Limb (tissue), 2 donors: ENCODE results near the gene SHISAL1.
A peak's percentile ranks its signal among the peaks of the same experiment; 100 is the strongest.
"Not testable (repeated sequence)": the region's sequence is repeated elsewhere in the genome, so short reads cannot be mapped to it uniquely, and the experiment has no call there.

ENCODE experiments used
- DNase-seq, 2 donors: peaks; one replicate each; pipeline ENCODE4 v3.0.0-alpha.2; 2016; ENCODE audit errors: extremely low spot score in 2 of 2

Gene SHISAL1

DNA sequence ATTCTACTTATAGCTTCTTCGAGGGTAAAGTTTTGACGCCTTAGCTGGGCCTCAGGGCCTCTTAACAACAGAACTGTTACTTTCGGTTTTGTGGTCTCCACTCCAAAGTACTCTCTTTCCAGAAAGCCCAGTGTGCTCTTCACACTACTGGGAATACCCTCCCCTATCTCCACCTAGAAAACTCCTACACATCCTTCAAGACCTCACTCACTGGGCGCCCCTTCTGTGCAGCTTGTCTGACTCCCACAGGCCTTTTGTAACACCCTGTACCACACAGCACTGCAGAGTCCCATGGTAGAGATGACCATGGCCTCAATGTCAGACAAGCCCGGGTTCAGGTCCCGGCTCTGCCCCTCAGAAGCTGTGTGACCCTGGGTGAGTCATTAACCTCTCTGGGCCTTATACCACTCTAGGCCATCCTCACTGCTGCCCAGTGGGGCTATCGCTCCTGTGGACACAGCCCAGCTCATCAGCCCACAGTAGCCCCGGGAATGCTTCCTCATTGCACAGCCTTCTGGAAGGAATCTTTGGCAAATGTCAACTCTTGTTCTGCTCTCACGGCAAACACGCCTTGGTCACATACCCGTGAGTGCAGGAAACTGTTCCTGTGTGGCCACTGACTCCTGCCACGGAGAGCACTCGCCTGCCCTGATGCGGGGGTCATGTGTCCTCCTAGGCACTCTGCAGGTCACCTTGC is 51.4 kb downstream of the SHISAL1 start:
- peak in 1 of 2 donors; percentile 18 for DNase-seq

DNA sequence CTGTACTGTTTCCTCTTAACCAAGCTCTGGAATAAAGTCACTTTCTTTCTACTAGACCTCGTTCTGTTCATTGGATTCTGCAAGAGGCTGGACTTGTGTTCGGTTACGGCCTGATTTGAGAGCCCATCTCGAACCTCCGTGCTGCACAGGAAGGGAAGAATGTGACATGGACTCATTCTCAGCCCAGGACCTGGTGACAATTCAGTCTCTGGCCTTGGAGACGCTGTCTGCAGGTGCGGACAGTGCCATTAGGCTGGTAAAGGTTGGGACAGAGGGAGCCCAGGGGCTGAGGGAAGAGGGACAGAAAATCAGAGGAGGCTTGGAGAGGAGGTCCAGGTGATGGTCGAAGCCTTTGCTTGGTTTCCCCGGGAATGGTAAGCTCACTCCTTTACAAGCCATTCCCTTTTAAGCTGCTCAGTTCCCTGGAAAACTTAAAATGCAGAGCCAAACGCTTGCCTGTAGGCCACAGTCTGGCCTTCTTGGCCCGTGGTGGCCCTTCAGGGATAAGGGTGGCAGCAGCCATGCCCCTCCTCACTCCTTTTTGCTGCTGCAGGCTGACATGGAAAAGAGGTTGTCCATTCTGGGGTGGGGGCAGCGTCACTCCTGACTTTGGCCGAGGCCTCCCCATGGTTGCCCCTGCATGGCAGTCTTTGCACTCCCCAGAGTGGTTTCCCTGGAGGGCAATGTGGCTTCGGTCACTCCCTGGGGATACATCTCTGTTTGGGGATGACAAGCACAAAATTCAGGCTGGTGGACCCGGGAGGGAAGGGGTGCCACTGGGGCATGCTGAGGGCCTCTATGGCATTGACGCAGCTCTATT is 52.3 kb downstream of the SHISAL1 start:
- peak in 1 of 2 donors; percentile 14 for DNase-seq

DNA sequence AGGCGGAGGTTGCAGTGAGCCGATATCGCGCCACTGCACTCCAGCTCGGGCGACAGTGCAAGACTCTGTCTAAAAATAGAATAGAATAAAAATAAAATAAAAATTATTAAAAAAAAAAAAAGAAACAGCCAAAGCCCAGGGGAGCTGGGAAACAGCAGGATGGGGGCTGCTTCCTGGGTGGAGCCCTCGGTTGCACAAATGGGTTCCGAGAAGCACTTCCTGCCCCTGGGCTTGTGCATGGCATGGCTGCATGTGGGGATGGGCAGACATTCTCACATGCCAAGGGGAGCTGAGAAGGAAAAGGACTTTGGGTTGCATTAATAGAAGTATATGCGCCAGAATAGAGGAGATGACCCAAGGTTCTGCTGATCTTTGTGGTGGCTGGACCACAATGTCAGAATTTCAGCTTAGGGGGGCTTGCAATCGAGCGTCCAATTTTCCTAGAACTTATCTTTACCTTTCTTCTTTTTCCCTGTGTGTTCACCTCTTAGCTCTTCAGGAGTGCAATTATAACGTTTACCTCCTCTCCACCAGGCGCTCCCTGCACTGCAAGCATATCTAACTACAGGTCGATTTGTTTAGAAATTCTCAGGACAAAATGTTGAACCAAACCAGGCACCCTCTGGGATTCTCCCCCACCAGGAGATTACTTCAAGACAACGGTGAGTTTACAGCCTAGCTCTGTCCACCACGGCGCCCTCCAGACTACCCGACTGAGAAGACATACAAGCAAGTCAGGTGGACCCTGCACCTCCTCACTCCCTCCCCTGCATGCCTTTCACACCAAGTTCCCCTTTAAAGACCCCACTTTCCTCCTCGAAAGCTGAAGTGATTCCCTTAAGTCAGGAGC is 53.2 kb downstream of the SHISAL1 start:
- no peak for DNase-seq

DNA sequence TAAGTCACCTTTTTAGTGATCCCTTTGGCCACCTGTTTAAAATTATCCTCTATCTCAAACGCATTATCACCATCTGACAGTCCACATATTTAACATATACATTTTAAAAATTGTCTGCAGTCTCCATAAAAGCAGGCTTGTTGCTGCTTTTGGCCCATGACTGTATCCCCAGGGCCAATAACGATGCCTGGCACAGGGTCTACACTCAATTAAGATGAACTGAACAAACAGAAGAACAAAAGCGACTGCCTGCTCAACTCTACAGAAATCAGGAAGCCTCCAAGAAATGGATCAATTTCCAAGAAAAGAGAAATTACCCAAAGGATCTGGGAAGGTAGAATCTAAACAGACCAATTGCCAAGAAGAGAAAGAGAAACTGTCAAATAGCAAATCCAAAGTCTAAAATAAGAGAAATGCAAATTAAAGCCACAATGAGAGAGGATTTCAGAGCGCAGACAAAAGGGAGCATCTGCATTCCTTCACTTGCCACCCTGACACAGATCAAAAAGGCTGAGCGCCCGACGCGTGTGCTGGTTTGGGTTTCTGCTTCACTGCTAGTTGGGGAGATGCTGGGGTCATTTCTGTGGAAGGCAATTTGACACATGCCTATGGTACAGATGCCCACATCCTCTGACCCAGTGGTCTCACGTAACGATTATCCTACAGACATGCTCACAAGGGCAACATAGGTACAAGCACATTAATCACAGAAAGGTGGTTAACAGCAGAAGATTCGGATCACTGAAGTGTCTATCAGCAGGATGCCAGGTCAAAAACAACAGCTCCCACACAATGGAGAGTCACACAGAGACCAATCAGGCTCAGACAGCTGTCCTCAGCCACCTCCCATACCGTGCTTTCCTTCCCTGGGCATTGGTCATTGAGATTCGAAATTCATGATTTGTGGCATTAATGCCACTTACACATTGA is 55.9 kb downstream of the SHISAL1 start:
- DNase-seq, result peak in 1 of 2 donors; percentile 10

DNA sequence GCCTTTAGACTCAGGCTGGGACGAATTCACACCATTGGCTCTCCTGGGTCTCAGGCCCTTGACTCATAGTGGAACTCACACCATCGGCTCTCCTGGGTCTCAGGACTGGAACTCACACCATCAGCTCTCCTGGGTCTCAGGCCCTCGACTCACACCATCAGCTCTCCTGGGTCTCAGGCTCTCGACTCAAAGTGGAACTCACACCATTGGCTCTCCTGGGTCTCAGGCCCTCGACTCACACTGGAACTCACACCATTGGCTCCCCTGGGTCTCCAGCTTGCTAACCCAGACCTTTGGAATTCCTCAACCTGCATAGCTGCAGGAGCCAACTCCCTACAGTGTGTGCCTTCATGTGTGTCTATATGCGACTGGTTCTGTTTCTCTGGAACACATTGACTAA is 56.7 kb downstream of the SHISAL1 start:
- DNase-seq, result no peak

DNA sequence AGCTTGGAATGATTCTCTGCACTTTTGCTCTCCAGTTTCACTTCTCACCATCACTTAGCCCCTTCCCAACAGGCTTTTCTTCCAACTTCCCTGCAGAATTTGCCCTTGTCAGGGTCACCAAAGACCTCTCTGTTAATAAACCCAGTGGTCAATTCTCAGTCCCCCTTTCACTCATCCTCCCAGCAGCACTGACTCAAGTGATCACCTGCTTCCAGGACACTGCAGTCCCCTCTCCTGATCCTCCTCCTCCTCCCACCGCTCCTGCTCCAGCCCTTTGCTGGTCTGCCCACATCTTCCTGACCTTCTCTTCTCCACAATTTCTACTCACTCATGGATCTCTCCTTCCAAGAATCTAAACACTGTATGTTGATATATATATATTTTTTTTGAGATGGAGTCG is 57.9 kb downstream of the SHISAL1 start:
- no peak for DNase-seq

DNA sequence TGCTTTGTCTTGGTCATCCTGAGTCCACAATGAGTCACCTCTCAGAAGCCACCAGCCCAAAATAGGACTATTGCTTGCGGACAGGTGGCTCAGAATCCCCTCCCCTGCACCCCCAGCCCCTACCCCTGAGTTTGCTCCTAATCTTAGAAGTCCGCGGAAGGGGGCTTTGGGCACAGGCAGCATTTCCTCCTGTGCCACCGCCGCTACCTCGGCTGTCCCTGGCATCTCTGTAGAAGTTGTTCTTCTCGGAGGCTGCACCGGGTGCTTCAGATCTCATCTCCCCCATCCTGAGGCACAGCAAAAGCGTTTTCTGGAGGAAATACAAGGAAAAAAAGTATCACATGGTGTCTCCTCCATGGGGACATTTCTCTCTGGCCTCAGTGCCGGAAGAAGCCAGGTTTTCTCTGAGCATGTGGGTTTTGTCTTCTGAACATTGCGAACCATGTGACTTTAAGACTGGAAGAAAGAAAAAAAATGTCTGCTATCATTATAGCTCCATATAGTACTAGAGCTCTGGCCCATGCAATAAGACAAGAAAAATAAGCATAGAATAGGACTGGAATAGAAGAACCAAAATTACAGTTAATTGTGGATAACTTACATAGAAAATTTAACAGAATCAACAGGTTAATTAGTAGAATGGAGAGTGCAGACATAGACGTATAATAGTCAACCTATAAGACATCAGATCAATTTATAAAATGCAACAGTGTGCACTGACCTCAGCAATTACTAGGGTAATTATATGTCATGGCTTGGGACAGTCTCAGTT is 63.2 kb downstream of the SHISAL1 start:
- no peak for DNase-seq

DNA sequence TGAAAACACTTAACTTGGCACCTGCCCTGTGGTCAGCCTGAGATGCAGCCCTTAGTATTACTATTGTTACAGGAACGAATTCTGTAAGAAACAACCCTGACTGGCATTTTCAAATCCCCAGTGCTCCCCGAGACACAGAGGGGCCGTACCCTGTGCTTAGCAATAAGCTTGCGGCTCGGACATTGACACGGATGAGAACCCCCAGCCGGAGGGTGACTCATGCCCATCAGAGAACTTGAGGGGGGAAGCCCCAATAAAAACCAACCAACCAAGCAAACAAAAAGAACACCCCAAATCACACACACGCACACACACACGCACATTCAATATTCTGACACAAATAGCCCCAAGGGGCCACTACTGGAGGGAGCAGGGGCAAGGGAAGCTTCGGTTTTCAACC is 63.8 kb downstream of the SHISAL1 start:
- no peak for DNase-seq

DNA sequence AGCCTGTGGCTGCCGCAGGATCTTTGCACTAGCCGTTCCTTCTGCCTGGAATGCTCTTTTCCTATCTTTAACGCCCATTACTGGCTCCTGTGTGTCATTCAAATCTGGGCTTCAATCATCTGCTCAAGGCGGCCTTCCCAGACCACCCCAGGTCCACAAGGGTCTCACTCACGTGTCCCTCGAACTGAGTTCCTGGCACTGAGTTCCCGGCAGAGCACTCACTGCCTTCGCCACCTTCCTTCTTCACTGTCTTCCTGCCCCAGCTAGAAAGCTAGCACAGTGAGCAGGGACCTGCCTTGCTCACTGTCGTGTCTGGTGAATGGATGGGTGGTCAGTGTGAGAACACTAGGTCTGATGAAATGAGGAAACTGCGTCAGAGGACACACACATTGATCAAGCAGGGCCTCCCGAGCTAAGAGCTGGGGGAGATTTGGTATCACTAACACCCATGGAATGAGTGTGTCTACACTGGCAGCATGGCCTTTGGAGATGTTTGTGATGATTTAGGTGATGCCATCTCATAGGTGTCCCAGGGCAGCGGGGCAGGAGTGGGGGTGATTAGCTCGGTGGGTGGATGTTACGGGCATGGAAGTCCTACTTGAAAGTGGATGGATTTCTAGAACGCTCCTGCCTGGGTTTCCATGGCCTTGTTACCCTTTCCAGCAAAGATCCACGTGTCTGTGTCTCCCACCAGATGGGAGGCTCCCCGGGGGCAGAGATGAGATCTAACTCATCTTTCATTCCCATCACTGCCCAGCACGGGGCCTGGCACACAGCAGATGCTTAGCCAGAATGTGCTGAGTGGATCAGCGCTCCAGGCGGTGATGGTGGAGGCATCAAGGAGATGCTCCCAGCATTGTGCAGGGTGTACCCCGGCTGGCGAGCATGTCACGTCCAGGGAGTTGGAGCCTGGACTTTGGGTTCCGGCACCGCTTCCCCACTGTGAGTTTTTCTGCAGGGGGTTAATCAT is 64.5 kb downstream of the SHISAL1 start:
- DNase-seq, result peak in 1 of 2 donors; percentile 3

DNA sequence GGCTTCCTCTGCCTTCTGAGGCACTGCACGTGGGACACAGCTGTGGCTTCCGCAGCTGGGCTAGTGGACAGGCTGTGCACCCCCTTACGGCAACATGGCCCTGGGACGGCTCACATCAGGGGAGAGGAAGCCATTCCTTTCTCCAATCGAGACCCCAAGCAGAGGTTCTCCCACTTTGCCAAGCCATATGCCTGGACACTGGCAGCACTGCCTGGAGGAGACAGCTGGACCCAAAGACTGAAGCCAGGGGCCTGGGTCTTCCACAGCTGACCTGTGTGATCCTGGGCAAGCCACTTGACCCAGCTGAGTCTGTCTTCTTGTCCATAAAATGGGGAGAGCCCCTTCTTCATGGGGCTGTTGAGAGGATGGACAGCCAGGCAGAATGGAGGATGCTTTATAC is 65.4 kb downstream of the SHISAL1 start:
- no peak for DNase-seq

DNA sequence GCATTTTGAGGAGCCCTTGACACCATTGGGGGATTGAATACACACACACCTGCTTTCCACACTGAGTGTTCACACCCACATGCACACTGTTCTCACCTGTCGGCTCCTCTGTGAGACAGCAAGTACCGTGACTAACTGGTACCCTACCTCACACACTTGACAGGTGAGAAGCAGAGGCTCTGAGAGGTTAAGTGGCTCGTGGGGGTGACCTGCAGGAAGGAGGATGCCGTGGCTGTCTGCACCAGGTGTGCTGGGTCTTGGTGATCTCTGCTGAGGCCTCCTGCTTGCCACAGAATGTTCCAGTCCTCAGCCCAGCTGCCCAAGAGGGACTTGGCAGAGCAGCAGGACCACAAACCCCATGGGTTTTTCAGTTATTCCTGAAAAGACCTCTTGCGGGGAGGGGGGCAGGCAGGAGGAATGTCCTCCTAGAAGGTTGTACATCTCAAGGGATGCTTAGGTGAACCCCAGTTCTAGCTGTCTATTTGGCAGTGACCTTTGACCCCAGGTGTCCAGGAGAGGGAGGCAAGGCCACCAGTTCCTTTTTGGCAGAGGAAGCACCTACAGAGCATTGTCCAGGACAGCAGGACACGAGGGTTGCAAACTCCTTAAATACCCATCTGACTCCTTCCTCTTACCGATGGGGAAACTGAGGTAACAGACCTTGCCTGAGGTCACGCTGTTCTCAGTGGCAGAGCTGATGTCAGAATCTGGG is 66.0 kb downstream of the SHISAL1 start:
- no peak for DNase-seq

DNA sequence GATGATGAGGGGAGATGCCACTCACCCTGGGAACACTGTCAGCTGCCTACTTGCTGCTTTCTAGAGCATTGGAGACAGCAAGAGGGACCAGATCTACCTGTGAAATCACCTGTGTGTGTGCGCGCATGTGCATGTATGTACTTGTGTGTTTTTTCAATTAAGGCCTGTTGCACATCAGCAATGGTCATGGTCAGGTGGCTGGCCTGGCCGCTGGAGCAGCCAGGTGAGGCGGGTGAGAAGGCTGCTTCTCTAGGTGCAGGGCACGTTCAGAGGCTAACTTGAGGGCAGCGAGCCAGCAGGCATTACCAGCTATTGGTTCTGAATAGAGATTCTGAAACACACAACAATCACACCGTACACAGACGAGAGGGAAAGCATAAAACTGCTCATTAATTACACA is 66.9 kb downstream of the SHISAL1 start:
- no peak for DNase-seq

DNA sequence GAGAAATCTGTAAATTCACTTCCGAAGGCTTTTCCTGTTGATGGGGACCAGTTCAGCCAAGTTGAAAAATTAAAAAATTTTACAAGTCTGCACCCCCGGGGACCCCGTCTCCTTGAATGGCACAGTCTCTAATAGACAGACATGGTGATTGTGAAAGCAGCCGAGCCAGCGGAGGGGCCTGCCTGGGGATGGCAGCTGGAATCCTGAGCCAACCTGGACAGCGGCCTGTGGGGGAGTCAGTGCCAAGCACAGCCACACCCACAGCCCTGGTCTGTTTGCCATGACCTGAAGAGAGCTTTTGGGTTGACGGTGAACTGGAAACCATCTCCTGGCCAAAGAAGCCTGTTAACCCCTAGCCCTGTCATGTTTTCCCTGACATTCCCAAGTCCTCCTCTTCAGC is 67.3 kb downstream of the SHISAL1 start:
- DNase-seq, result no peak

DNA sequence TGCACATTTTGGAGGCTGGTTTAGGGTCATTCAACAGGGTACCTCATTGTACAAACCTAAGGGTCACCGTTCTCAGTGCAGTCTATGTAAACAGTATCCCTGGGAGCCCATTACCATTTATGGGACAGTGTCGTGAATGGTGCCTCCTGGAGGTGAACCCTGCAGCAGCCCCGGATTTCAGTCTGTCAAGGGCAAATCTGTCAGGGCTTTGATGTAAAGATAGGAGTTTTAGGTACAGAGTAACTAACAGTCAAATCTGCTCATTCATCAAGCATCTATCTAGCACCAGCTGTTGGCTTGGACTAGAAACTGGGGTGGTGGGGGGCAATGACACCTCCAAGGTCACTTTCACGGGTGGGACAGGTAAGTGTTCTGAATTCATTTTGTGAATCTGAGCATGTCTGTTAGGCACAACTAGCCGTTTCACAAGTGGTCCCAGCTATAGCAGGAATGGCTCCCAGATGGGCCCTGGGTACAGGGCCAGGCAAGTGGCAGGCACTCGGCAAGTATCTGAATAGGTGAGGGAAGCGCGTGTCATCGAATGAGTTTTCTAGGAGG is 68.4 kb downstream of the SHISAL1 start:
- no peak for DNase-seq

DNA sequence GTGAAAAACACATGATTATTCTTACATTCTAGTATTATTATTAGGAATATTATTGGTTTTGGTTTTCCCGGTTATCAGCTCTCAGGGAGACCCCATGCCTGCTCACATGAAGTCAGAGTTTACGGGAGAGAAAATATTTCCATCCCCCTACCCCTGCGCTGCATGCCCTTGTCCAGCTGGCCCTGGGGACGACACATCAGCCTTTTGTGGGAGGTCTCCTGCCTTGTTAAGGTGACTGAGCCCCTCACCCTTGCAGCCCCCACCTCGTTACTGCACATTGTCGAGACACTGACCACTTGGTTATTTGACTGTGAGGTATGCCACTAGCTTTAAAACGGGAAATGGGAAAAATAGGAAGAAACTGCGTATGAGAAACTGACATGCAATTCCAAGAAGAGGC is 69.0 kb downstream of the SHISAL1 start:
- no peak for DNase-seq

DNA sequence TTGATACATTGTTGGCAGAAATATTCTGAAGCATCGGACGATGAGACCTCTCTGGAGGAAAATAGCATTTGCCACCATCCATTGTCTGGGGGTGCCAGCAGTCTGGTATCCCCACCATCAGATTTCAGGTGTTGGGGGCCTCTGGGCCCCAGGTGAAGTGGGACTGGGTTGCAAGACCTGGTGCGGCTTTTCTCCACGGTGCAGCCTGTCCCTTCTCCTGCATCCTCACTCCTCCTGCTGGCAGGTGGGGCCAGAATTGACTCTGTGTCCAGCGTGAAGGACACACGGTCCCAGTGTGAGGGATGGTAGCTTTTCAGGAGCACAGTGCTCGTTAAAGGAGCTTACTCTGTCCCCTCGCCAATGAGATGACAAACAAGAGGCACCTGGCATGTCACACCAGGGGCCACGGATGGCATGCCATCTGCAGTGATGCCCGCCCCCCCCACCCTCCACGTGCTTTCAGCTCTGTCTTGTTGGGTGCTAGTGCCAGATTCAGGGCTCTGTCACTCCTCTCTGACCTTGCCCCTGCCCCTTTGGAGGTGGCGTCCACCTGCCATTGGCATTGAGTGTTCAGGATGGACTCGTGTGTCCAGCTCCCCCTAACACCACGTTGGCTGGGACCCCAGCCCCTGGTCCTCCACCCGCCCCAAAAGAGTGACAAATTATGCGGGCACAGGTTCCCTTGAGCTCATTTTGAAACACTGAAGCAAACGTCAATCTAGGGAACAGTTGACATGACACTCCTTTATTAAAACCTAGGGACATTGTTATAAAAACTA is 69.6 kb downstream of the SHISAL1 start:
- no peak for DNase-seq

DNA sequence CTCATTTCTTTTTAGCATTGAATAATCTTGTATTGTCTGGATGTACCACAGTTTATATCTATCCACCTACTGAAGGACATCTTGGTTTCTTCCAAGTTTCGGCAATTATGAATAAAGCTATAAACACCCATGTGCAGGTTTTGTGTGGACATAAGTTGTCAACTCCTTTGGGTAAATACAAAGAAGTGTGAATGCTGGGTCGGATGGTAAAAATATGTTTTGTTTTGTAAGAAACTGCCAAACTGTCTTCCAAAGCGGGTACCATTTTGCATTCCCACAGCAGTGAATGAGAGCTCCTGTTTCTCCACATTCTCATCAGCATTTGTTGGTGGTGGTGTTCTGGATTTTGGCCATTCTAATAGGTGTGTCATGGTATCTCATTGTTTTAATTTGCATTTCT is 71.6 kb downstream of the SHISAL1 start:
- not testable (repeated sequence) for DNase-seq
